Measurements from ENCODE around the gene ENO3. TPM values are rescaled to one million over a fixed set of nuclear protein-coding genes. Genes with fewer than 3 reads are reported as not detected.

The ENO3 gene
- total and polyA plus RNA-seq, 10 of the 15 experiments (the other 5 are each of a cell fraction or from before 2014, with no cell fraction given): 6.8 to 28.4 (median 17.0) TPM

DNA sequence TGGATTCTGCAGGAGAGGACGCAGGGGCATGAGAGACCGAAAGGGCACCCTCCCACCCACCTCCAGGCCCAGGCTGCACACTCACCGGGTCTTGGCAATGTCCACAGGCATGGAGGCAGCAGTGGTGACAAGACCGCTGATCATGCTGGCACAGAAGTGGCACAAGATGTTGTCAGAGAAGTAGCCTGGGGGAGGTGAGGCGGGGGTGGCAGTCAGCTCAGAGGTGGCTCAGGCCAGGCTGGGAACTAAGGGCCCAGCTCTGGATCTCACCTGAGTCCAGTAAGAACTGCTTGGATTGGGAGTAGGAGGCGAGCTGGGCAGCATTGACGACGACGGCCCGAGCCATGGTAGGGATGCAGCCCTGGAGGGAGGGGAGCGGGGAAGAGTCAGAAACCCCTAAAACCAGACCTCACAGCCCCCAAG, 12.8 kb upstream of the ENO3 start:
- H3K9ac ChIP-seq (ENCODE audit: control insufficient read depth, insufficient read depth, low read length): peak overlapping the region; percentile 98
- WGBS (ENCODE audit: insufficient coverage, insufficient replicate concordance, low lambda C conversion rate, missing lambda C conversion rate): 97% methylated on average over 11 of the region's 11 CpGs
- peaks cover 32% of the 10 kb centered on the region for H3K4me1 ChIP-seq (ENCODE audit: control insufficient read depth, insufficient read depth, low read length)
- H3K27ac ChIP-seq (ENCODE audit: control insufficient read depth, insufficient read depth): no peak overlapping the region
- H4K20me1 ChIP-seq (ENCODE audit: control insufficient read depth, insufficient read depth): no peaks in the 10 kb centered on the region
- DNase-seq (ENCODE audit: low read depth, low spot score) (no peak), ATAC-seq (no peak), FAIRE-seq (no peak)
- peaks cover 50% of the 10 kb centered on the region for H3K79me2 ChIP-seq (ENCODE audit: control insufficient read depth, insufficient read depth, low read length)
- ChIA-PET SMC1A (ENCODE audit: uncharacterized antibody, unreplicated experiment) (interaction anchor here (4.5 kb wide), 1 partner anchor 29 kb away, joined by 38 read pairs; the partner anchor contains the start of gene SPAG7), POLR2A (interaction anchor here (1.0 to 1.1 kb wide), 2 partner anchors 29 to 35 kb away, joined by 3 read pairs; partner anchors contain the start of genes CHRNE and SPAG7), RAD21 (ENCODE audit: unreplicated experiment) (interaction anchor here (2.6 to 2.8 kb wide), 2 partner anchors 28 to 29 kb away, joined by 14 to 31 read pairs; partner anchors contain the start of gene SPAG7), CTCF (interaction anchor here (0.7 to 3.5 kb wide), 2 partner anchors 29 to 33 kb away, joined by 3 to 18 read pairs; no protein-coding TSS in a partner anchor)
- no peak overlapping the region for H2AFZ ChIP-seq (ENCODE audit: control insufficient read depth, low read depth, low read length)
- no peaks in the 10 kb centered on the region for H3K9me3 ChIP-seq (replicated peaks; ENCODE audit: control insufficient read depth, insufficient read depth, low read length)
- H3K36me3 ChIP-seq (ENCODE audit: control insufficient read depth in 2 of 2, insufficient read depth in 2 of 2, low read length in 1 of 2): peaks cover 11 to 23% of the 10 kb centered on the region in 2 experiments
- intact Hi-C loops (cut with micrococcal nuclease; ENCODE audit: unreplicated experiment) (no loop called here), in situ Hi-C loops (cut with MboI) (no loop called here)
- no TSS peak for BruUV-seq (replicated peaks)
- no peaks in the 10 kb centered on the region for H3K27me3 ChIP-seq (replicated peaks in 1 of 2; ENCODE audit: control insufficient read depth in 2 of 2, insufficient read depth in 2 of 2, low read length in 1 of 2)
- H3K4me2 ChIP-seq (ENCODE audit: control insufficient read depth, insufficient read depth): peak overlapping the region; percentile 98
- H3K4me3 ChIP-seq: peak overlapping the region; percentile 92; the same call in 1 of the 2 replicates
- TF ChIP-seq ZNF274 (IDR thresholded peaks at IDR 0.05; ENCODE audit: insufficient read depth, insufficient read length) (no peak), CHD2 (IDR thresholded peaks at IDR 0.05; ENCODE audit: borderline replicate concordance, low read depth, low read length) (no peak), MYC (IDR thresholded peaks at IDR 0.05; ENCODE audit: insufficient read depth, insufficient read length, insufficient replicate concordance, low read length, severe bottlenecking) (no peak), NR2C2 (IDR thresholded peaks at IDR 0.05; ENCODE audit: borderline replicate concordance, control insufficient read depth, insufficient read length, low read depth) (no peak), TCF7 (IDR thresholded peaks at IDR 0.05; ENCODE audit: borderline replicate concordance) (no peak), POLR2AphosphoS2 (IDR thresholded peaks at IDR 0.05; ENCODE audit: low read depth, low read length) (no peak), IKZF1 (conservative IDR thresholded peaks at IDR 0.05) (no peak), BMI1 (IDR thresholded peaks at IDR 0.05; ENCODE audit: borderline replicate concordance) (no peak), BRCA1 (IDR thresholded peaks at IDR 0.05; ENCODE audit: low read depth, low read length) (no peak), HDGF (IDR thresholded peaks at IDR 0.05) (no peak), PAX8 (IDR thresholded peaks at IDR 0.05) (no peak), HDAC2 (IDR thresholded peaks at IDR 0.05) (no peak)
- TF ChIP-seq, protein P1, sequence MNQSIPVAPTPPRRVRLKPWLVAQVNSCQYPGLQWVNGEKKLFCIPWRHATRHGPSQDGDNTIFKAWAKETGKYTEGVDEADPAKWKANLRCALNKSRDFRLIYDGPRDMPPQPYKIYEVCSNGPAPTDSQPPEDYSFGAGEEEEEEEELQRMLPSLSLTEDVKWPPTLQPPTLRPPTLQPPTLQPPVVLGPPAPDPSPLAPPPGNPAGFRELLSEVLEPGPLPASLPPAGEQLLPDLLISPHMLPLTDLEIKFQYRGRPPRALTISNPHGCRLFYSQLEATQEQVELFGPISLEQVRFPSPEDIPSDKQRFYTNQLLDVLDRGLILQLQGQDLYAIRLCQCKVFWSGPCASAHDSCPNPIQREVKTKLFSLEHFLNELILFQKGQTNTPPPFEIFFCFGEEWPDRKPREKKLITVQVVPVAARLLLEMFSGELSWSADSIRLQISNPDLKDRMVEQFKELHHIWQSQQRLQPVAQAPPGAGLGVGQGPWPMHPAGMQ (IDR thresholded peaks at IDR 0.05; ENCODE audit: borderline replicate concordance): no peak
- TF ChIP-seq, protein P2, sequence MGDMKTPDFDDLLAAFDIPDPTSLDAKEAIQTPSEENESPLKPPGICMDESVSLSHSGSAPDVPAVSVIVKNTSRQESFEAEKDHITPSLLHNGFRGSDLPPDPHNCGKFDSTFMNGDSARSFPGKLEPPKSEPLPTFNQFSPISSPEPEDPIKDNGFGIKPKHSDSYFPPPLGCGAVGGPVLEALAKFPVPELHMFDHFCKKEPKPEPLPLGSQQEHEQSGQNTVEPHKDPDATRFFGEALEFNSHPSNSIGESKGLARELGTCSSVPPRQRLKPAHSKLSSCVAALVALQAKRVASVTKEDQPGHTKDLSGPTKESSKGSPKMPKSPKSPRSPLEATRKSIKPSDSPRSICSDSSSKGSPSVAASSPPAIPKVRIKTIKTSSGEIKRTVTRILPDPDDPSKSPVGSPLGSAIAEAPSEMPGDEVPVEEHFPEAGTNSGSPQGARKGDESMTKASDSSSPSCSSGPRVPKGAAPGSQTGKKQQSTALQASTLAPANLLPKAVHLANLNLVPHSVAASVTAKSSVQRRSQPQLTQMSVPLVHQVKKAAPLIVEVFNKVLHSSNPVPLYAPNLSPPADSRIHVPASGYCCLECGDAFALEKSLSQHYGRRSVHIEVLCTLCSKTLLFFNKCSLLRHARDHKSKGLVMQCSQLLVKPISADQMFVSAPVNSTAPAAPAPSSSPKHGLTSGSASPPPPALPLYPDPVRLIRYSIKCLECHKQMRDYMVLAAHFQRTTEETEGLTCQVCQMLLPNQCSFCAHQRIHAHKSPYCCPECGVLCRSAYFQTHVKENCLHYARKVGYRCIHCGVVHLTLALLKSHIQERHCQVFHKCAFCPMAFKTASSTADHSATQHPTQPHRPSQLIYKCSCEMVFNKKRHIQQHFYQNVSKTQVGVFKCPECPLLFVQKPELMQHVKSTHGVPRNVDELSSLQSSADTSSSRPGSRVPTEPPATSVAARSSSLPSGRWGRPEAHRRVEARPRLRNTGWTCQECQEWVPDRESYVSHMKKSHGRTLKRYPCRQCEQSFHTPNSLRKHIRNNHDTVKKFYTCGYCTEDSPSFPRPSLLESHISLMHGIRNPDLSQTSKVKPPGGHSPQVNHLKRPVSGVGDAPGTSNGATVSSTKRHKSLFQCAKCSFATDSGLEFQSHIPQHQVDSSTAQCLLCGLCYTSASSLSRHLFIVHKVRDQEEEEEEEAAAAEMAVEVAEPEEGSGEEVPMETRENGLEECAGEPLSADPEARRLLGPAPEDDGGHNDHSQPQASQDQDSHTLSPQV (IDR thresholded peaks at IDR 0.05): no peak
- TF ChIP-seq, protein P3, sequence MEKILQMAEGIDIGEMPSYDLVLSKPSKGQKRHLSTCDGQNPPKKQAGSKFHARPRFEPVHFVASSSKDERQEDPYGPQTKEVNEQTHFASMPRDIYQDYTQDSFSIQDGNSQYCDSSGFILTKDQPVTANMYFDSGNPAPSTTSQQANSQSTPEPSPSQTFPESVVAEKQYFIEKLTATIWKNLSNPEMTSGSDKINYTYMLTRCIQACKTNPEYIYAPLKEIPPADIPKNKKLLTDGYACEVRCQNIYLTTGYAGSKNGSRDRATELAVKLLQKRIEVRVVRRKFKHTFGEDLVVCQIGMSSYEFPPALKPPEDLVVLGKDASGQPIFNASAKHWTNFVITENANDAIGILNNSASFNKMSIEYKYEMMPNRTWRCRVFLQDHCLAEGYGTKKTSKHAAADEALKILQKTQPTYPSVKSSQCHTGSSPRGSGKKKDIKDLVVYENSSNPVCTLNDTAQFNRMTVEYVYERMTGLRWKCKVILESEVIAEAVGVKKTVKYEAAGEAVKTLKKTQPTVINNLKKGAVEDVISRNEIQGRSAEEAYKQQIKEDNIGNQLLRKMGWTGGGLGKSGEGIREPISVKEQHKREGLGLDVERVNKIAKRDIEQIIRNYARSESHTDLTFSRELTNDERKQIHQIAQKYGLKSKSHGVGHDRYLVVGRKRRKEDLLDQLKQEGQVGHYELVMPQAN (conservative IDR thresholded peaks at IDR 0.05): no peak
- TF ChIP-seq, protein P4, sequence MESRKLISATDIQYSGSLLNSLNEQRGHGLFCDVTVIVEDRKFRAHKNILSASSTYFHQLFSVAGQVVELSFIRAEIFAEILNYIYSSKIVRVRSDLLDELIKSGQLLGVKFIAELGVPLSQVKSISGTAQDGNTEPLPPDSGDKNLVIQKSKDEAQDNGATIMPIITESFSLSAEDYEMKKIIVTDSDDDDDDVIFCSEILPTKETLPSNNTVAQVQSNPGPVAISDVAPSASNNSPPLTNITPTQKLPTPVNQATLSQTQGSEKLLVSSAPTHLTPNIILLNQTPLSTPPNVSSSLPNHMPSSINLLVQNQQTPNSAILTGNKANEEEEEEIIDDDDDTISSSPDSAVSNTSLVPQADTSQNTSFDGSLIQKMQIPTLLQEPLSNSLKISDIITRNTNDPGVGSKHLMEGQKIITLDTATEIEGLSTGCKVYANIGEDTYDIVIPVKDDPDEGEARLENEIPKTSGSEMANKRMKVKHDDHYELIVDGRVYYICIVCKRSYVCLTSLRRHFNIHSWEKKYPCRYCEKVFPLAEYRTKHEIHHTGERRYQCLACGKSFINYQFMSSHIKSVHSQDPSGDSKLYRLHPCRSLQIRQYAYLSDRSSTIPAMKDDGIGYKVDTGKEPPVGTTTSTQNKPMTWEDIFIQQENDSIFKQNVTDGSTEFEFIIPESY (IDR thresholded peaks at IDR 0.05): no peak
